Esophagus squamous epithelium (tissue), 5 donors: ENCODE data around the gene DNAJC17. TPM values are rescaled to one million over a fixed set of nuclear protein-coding genes. Genes with fewer than 3 reads are reported as not detected.

Experiments
- DNase-seq: peaks from one replicate; lab custom pipeline; 2025; lab: John Stamatoyannopoulos, UW
- H3K27ac ChIP-seq, 4 donors: fragments of 200-600 bp; sonication (generic); one replicate each; pipeline ENCODE4 v1.5.1; 2016 to 2019; ENCODE audit warnings: mild to moderate bottlenecking in 1 of 4
- H3K27me3 ChIP-seq, 4 donors: fragments of 200-600 bp; sonication (generic); 1 replicate in 3 of 4; 2 replicates in 1 of 4; pipeline versions ENCODE4 v1.5.1 to v1.6.0; 2017 to 2021; ENCODE audit warnings: antibody characterized with exemption in 1 of 4
- H3K36me3 ChIP-seq, 3 donors: fragments of 200-600 bp; sonication (generic); one replicate each; pipeline ENCODE4 v1.5.1; 2016 to 2019
- H3K4me1 ChIP-seq, 3 donors: fragments of 200-600 bp; sonication (generic); one replicate each; pipeline ENCODE4 v1.5.1; 2017 to 2019
- H3K4me3 ChIP-seq, 4 donors: fragments of 200-600 bp; sonication (generic); 1 replicate in 3 of 4; 2 replicates in 1 of 4; pipeline ENCODE4 v1.5.1; 2016 to 2019; ENCODE audit warnings: mild to moderate bottlenecking in 2 of 4, moderate library complexity in 1 of 4
- H3K9me3 ChIP-seq, 3 donors: fragments of 200-600 bp; sonication (generic); one replicate each; pipeline ENCODE4 v1.5.1; 2016 to 2019
- CTCF ChIP-seq, 6 experiments: fragments of 450-650 bp in 4 of 6; fragments of 200-600 bp in 2 of 6; sonication (generic) in 2 of 6; IDR thresholded peaks; one replicate each; pipeline ENCODE4 v1.5.1; 2016 to 2019; ENCODE audit warnings: antibody characterized with exemption in 6 of 6, mild to moderate bottlenecking in 4 of 6, moderate library complexity in 4 of 6
- POLR2A ChIP-seq, 4 donors: fragments of 450-650 bp; IDR thresholded peaks; one replicate each; pipeline ENCODE4 v1.6.1; 2017; ENCODE audit warnings: antibody characterized with exemption in 4 of 4, mild to moderate bottlenecking in 4 of 4, moderate library complexity in 3 of 4
- WGBS, 2 donors: methylation state at CpG; one replicate each; pipeline ENCODE4 v1.1.5; 2018; 5-methylcytosine and 5-hydroxymethylcytosine counted together
- intact Hi-C: fragments of 100-400 bp; cut with DNase I; formaldehyde crosslinking; loops from one replicate; pipeline ENCODE4 v1.15.0; 2022
- total RNA-seq, 4 donors: library from RNA; depleted of rRNA; stranded (reverse); fragments of >200 nt; gene quantifications; one replicate each; pipeline ENCODE4 v1.1.0, GENCODE V29; 2016
- donor health status: DM: yes; HTN: yes; CAD: no.

The DNAJC17 gene
- total RNA-seq, 4 donors from 2014 or later, result 13.9 to 24.0 (median 19.2) TPM

GRCh38 chr15:40769274-40770146 is 37.8 kb downstream of the DNAJC17 start, which contains the start of gene C15orf62:
Gene C15orf62 (plus strand): TSS chr15:40769980. CDS start chr15:40770496, 516 bp downstream.
- no peak for DNase-seq
- H3K36me3 ChIP-seq, result peaks cover 14 to 52% (median 21%) of the 10 kb centered on the region in 3 donors
- H3K4me3 ChIP-seq, result peak within 1 kb of the TSS; percentile 22 to 48 (median 46)
- intact Hi-C loops, result no loop called here
- H3K27me3 ChIP-seq, result no peaks in the 10 kb centered on the region
- H3K9me3 ChIP-seq, result no peaks in the 10 kb centered on the region
- 16 to 38% methylated on average over 2 to 6 of the region's 28 CpGs for WGBS, 2 donors
- peak in 1 of 6 experiments; percentile 12 for TF ChIP-seq CTCF (IDR thresholded peaks at IDR 0.05)
- TF ChIP-seq POLR2A (IDR thresholded peaks at IDR 0.05), result peak in 2 of 4 donors; percentile 40 to 49
- H3K27ac ChIP-seq, result peak within 1 kb of the TSS; percentile 86 to 96 (median 90)
- H3K4me1 ChIP-seq, result peaks cover 61 to 88% (median 61%) of the 10 kb centered on the region in 3 donors

GRCh38 chr15:40768521-40769273 is 38.6 kb downstream of the DNAJC17 start:
- Histone ChIP-seq H3K36me3 (peaks cover 8 to 44% (median 13%) of the 10 kb centered on the region in 3 donors), H3K27ac (peak overlapping the region; percentile 86 to 96 (median 90)), H3K27me3 (no peaks in the 10 kb centered on the region), H3K4me1 (peaks cover 66 to 96% (median 68%) of the 10 kb centered on the region in 3 donors), H3K4me3 (peak overlapping the region in 3 of 4 donors; percentile 45 to 48 (median 48)), H3K9me3 (no peaks in the 10 kb centered on the region)
- no peak for DNase-seq
- WGBS, 2 donors, result 37 to 47% methylated on average over 6 to 18 of the region's 21 CpGs
- TF ChIP-seq POLR2A (IDR thresholded peaks at IDR 0.05) (no peak), CTCF (IDR thresholded peaks at IDR 0.05) (no peak)
- intact Hi-C loops, result no loop called here

- no peak overlapping the region for H3K4me3 ChIP-seq
- H3K27ac ChIP-seq, result peak overlapping the region; percentile 86 to 96 (median 90)
- no peak for DNase-seq
These were observed 39.3 kb downstream of the DNAJC17 start for GRCh38 chr15:40767838-40768500.

More at GRCh38 chr15:40767838-40768500, 39.3 kb downstream of the DNAJC17 start:
- Histone ChIP-seq H3K27me3 (no peaks in the 10 kb centered on the region), H3K36me3 (peaks cover 8 to 37% (median 10%) of the 10 kb centered on the region in 3 donors), H3K9me3 (no peaks in the 10 kb centered on the region), H3K4me1 (peaks cover 72 to 100% (median 75%) of the 10 kb centered on the region in 3 donors)
- no peak for TF ChIP-seq CTCF (IDR thresholded peaks at IDR 0.05)
- TF ChIP-seq POLR2A (IDR thresholded peaks at IDR 0.05), result no peak
- 79 to 94% methylated on average over 20 to 29 of the region's 29 CpGs for WGBS, 2 donors
- intact Hi-C loops, result no loop called here
